ENCODE measurements around the gene PLEKHG5. TPM values are rescaled to one million over a fixed set of nuclear protein-coding genes. Genes with fewer than 3 reads are reported as not detected.

The PLEKHG5 gene
- total and polyA plus RNA-seq, 4 donors, result 3.4 to 22.9 (median 10.0) TPM

- no peak for DNase-seq
- Histone ChIP-seq H3K27ac (ENCODE audit: low read depth in 1 of 2, low read length in 1 of 2) (no peak overlapping the region), H3K36me3 (ENCODE audit: control insufficient read depth in 4 of 4, insufficient read depth in 4 of 4, low read length in 4 of 4) (peaks cover 0 to 20% (median 12%) of the 10 kb centered on the region in 4 donors), H3K9ac (ENCODE audit: insufficient read depth in 1 of 2, low read length in 2 of 2) (no peak overlapping the region), H3K27me3 (ENCODE audit: control insufficient read depth in 3 of 3, insufficient read depth in 3 of 3, low read length in 2 of 3) (no peaks in the 10 kb centered on the region), H3K4me1 (ENCODE audit: control insufficient read depth in 5 of 5, insufficient read depth in 5 of 5, low read length in 5 of 5) (peaks cover 0 to 7% (median 0%) of the 10 kb centered on the region in 5 donors), H3K4me3 (no peak overlapping the region), H3K9me3 (ENCODE audit: control insufficient read depth in 4 of 4, insufficient read depth in 3 of 4, low read length in 3 of 4) (peaks cover 0 to 2% (median 0%) of the 10 kb centered on the region in 4 donors)
- TF ChIP-seq CTCF (IDR thresholded peaks at IDR 0.05; ENCODE audit: control extremely low read depth, extremely low read depth), result no peak
- WGBS, 2 donors, result 92 to 94% methylated on average over 5 of the region's 5 CpGs
- ATAC-seq (ENCODE audit: insufficient read depth, low FRiP score), result no peak
These were observed 24.7 kb downstream of the PLEKHG5 start for GRCh38 chr1:6466751-6467150.

GRCh38 chr1:6466023-6466422, 25.4 kb downstream of the PLEKHG5 start, which contains the start of gene TNFRSF25:
Gene TNFRSF25 (minus strand): TSS chr1:6466173. CDS start chr1:6466107, 66 bp downstream.
- H3K4me1 ChIP-seq (ENCODE audit: control insufficient read depth in 5 of 5, insufficient read depth in 5 of 5, low read length in 5 of 5), result peaks cover 0 to 9% (median 0%) of the 10 kb centered on the region in 5 donors
- no peak within 1 kb of the TSS for H3K27ac ChIP-seq (ENCODE audit: low read depth in 1 of 2, low read length in 1 of 2)
- DNase-seq (no peak), ATAC-seq (ENCODE audit: insufficient read depth, low FRiP score) (no peak)
- H3K36me3 ChIP-seq (ENCODE audit: control insufficient read depth in 4 of 4, insufficient read depth in 4 of 4, low read length in 4 of 4), result peaks cover 0 to 20% (median 12%) of the 10 kb centered on the region in 4 donors
- no peak for TF ChIP-seq CTCF (IDR thresholded peaks at IDR 0.05; ENCODE audit: control extremely low read depth, extremely low read depth)
- H3K4me3 ChIP-seq, result no peak within 1 kb of the TSS
- H3K9me3 ChIP-seq (ENCODE audit: control insufficient read depth in 4 of 4, insufficient read depth in 3 of 4, low read length in 3 of 4), result peaks cover 0 to 5% (median 0%) of the 10 kb centered on the region in 4 donors
- no peaks in the 10 kb centered on the region for H3K27me3 ChIP-seq (ENCODE audit: control insufficient read depth in 3 of 3, insufficient read depth in 3 of 3, low read length in 2 of 3)
- H3K9ac ChIP-seq (ENCODE audit: insufficient read depth in 1 of 2, low read length in 2 of 2), result no peak within 1 kb of the TSS
- WGBS, 2 donors, result 24 to 29% methylated on average over 28 to 43 of the region's 43 CpGs

DNA sequence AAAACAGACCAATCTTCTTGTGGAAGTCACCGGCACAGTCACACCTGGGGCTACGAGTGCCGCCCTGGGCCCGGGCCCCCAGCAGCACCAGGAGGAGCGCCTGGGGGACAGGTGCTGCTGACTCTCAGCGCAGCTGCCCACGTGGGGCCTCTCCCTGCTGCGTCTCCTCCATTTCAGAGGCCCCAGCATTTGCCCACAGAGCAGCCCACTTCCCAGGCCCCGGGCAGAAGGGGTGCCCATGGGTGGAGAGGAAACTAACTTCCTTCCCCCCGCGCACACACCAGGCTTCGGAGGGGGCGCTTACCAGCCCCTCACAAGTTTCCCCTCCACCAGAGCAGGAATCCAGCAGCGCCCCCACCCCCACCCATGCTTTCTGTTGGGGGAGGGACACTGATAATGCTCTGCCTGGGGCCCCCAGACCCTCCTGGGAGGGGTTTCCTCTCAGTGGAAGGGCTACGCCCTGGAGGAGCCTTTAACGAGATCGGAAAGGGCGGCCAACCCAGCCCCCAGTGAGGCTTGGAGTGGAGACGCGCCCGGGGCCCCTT, 25.9 kb downstream of the PLEKHG5 start:
- DNase-seq, result no peak
- 17 to 41% methylated on average over 20 to 21 of the region's 21 CpGs for WGBS, 2 donors
- no peak for ATAC-seq (ENCODE audit: insufficient read depth, low FRiP score)
- H3K4me3 ChIP-seq, result no peak overlapping the region
- H3K36me3 ChIP-seq (ENCODE audit: control insufficient read depth in 4 of 4, insufficient read depth in 4 of 4, low read length in 4 of 4), result peaks cover 0 to 20% (median 12%) of the 10 kb centered on the region in 4 donors
- peaks cover 0 to 14% (median 0%) of the 10 kb centered on the region in 5 donors for H3K4me1 ChIP-seq (ENCODE audit: control insufficient read depth in 5 of 5, insufficient read depth in 5 of 5, low read length in 5 of 5)
- peaks cover 0 to 3% (median 0%) of the 10 kb centered on the region in 4 donors for H3K9me3 ChIP-seq (ENCODE audit: control insufficient read depth in 4 of 4, insufficient read depth in 3 of 4, low read length in 3 of 4)
- H3K27me3 ChIP-seq (ENCODE audit: control insufficient read depth in 3 of 3, insufficient read depth in 3 of 3, low read length in 2 of 3), result no peaks in the 10 kb centered on the region
- H3K27ac ChIP-seq (ENCODE audit: low read depth in 1 of 2, low read length in 1 of 2), result no peak overlapping the region
- TF ChIP-seq CTCF (IDR thresholded peaks at IDR 0.05; ENCODE audit: control extremely low read depth, extremely low read depth), result no peak
- no peak overlapping the region for H3K9ac ChIP-seq (ENCODE audit: insufficient read depth in 1 of 2, low read length in 2 of 2)

All from lung (tissue), 12 donors.